22Rv1 (cell line): ENCODE results near the gene UBR3.

Experiments
- ZFX ChIP-seq: fragments of 450-650 bp; IDR thresholded peaks from 2 replicates; pipeline ENCODE4 v1.6.1; 2017; ENCODE audit warnings: antibody characterized with exemption, borderline replicate concordance
- TF ChIP-seq, protein P1 (sequence below): fragments of 450-650 bp; IDR thresholded peaks from 2 replicates; pipeline ENCODE4 v1.5.1; 2017; ENCODE audit warnings: mild to moderate bottlenecking

GRCh38 chr2:170017860-170018532 lies 190.7 kb downstream of the UBR3 start:
- TF ChIP-seq, protein P1, sequence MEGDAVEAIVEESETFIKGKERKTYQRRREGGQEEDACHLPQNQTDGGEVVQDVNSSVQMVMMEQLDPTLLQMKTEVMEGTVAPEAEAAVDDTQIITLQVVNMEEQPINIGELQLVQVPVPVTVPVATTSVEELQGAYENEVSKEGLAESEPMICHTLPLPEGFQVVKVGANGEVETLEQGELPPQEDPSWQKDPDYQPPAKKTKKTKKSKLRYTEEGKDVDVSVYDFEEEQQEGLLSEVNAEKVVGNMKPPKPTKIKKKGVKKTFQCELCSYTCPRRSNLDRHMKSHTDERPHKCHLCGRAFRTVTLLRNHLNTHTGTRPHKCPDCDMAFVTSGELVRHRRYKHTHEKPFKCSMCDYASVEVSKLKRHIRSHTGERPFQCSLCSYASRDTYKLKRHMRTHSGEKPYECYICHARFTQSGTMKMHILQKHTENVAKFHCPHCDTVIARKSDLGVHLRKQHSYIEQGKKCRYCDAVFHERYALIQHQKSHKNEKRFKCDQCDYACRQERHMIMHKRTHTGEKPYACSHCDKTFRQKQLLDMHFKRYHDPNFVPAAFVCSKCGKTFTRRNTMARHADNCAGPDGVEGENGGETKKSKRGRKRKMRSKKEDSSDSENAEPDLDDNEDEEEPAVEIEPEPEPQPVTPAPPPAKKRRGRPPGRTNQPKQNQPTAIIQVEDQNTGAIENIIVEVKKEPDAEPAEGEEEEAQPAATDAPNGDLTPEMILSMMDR, result no peak
- no peak for TF ChIP-seq ZFX
